CD14-positive monocyte (primary cell): ENCODE measurements around the gene RNF149. TPM values are rescaled to one million over a fixed set of nuclear protein-coding genes. Genes with fewer than 3 reads are reported as not detected.

Experiments
- DNase-seq, 3 donors: peaks; one replicate each; pipeline ENCODE4 v3.0.0-alpha.2; 2011 to 2022
- H2AFZ ChIP-seq: 2 replicates; pipeline ENCODE4 v1.6.0; 2012; ENCODE audit warnings: mild to moderate bottlenecking, low read depth, low read length, inconsistent platforms; ENCODE audit not compliant: insufficient read depth, poor library complexity, severe bottlenecking
- H3K27ac ChIP-seq, 2 donors: 1 replicate in 1 of 2; 2 replicates in 1 of 2; pipeline ENCODE4 v1.5.1; 2012 to 2013; ENCODE audit warnings: low read length in 2 of 2, control low read depth in 1 of 2, inconsistent platforms in 1 of 2, low read depth in 1 of 2, mild to moderate bottlenecking in 1 of 2
- H3K27me3 ChIP-seq, 2 donors: one replicate each; pipeline versions ENCODE4 v1.6.0 to v1.6.1; 2011 to 2013; ENCODE audit warnings: low read length in 2 of 2; ENCODE audit not compliant: control insufficient read depth in 2 of 2, insufficient read depth in 2 of 2
- H3K36me3 ChIP-seq, 2 donors: replicated peaks in 1 of 2; 1 replicate in 1 of 2; 2 replicates in 1 of 2; pipeline versions ENCODE4 v1.5.1 to v1.6.1; 2012 to 2013; ENCODE audit warnings: low read length in 2 of 2, control low read depth in 1 of 2, inconsistent platforms in 1 of 2, mild to moderate bottlenecking in 1 of 2; ENCODE audit not compliant: insufficient read depth in 2 of 2, control insufficient read depth in 1 of 2
- H3K4me1 ChIP-seq, 2 donors: 1 replicate in 1 of 2; 2 replicates in 1 of 2; pipeline versions ENCODE4 v1.5.1 to v1.6.1; 2012 to 2013; ENCODE audit warnings: low read length in 2 of 2, control low read depth in 1 of 2, inconsistent platforms in 1 of 2, mild to moderate bottlenecking in 1 of 2, moderate library complexity in 1 of 2; ENCODE audit not compliant: insufficient read depth in 2 of 2, control insufficient read depth in 1 of 2
- H3K4me2 ChIP-seq: replicated peaks from 2 replicates; pipeline ENCODE3; 2012; ENCODE audit warnings: low read length, moderate library complexity, mild to moderate bottlenecking; ENCODE audit not compliant: poor library complexity, severe bottlenecking; ENCODE audit errors: extremely low read depth
- H3K4me3 ChIP-seq, 3 experiments: fragments of 200-600 bp in 1 of 3; sonication (generic) in 1 of 3; replicated peaks in 1 of 3; 1 replicate in 2 of 3; 2 replicates in 1 of 3; pipeline ENCODE4 v1.5.1; 2011 to 2013; ENCODE audit warnings: low read length in 3 of 3, mild to moderate bottlenecking in 3 of 3, control low read depth in 2 of 3, low read depth in 2 of 3, inconsistent platforms in 1 of 3, moderate library complexity in 1 of 3
- H3K79me2 ChIP-seq: 2 replicates; pipeline ENCODE4 v1.6.0; 2012; ENCODE audit warnings: mild to moderate bottlenecking, control low read depth, inconsistent platforms, low read length, moderate library complexity; ENCODE audit not compliant: insufficient read depth
- H3K9ac ChIP-seq: 2 replicates; pipeline ENCODE4 v1.6.0; 2017; ENCODE audit warnings: low read length, mild to moderate bottlenecking; ENCODE audit not compliant: insufficient read depth, poor library complexity, severe bottlenecking
- H3K9me3 ChIP-seq, 2 donors: replicated peaks in 1 of 2; 1 replicate in 1 of 2; 2 replicates in 1 of 2; pipeline versions ENCODE4 v1.5.1 to v1.6.1; 2012 to 2013; ENCODE audit warnings: low read length in 2 of 2, control low read depth in 1 of 2; ENCODE audit not compliant: control insufficient read depth in 1 of 2, insufficient read depth in 1 of 2
- H4K20me1 ChIP-seq: 2 replicates; pipeline ENCODE4 v1.6.0; 2012; ENCODE audit warnings: mild to moderate bottlenecking, low read length, control low read depth, moderate library complexity; ENCODE audit not compliant: insufficient read depth
- H3K27ac Mint-ChIP-seq, 7 donors: one replicate each; pipeline ENCODE4 v1.8.0; 2020; ENCODE audit warnings: mild to moderate bottlenecking in 7 of 7, mixed read lengths in 7 of 7, moderate library complexity in 6 of 7, inconsistent platforms in 2 of 7
- H3K27me3 Mint-ChIP-seq, 3 donors: one replicate each; pipeline ENCODE4 v1.8.0; 2021 to 2022; ENCODE audit warnings: low read depth in 3 of 3, mild to moderate bottlenecking in 3 of 3, mixed read lengths in 3 of 3, moderate library complexity in 3 of 3, inconsistent platforms in 1 of 3
- H3K36me3 Mint-ChIP-seq, 2 donors: one replicate each; pipeline ENCODE4 v1.8.0; 2020; ENCODE audit warnings: mixed read lengths in 2 of 2, inconsistent platforms in 1 of 2, mild to moderate bottlenecking in 1 of 2
- H3K4me1 Mint-ChIP-seq: one replicate; pipeline ENCODE4 v1.8.0; 2020; ENCODE audit warnings: mild to moderate bottlenecking, mixed read lengths
- H3K4me3 Mint-ChIP-seq, 2 donors: one replicate each; pipeline ENCODE4 v1.8.0; 2020; ENCODE audit warnings: mild to moderate bottlenecking in 2 of 2, mixed read lengths in 2 of 2, moderate library complexity in 1 of 2
- H3K9me3 Mint-ChIP-seq, 7 donors: one replicate each; pipeline ENCODE4 v1.8.0; 2020 to 2022; ENCODE audit warnings: mixed read lengths in 7 of 7, mild to moderate bottlenecking in 6 of 7, moderate library complexity in 6 of 7, inconsistent platforms in 2 of 7
- CTCF ChIP-seq: fragments of 200-600 bp; IDR thresholded peaks from one replicate; pipeline ENCODE4 v1.8.0; 2022; ENCODE audit warnings: antibody characterized with exemption, mild to moderate bottlenecking
- WGBS: methylation state at CpG from one replicate; pipeline ENCODE4 v1.1.5; 2013; ENCODE audit warnings: missing lambda C conversion rate; ENCODE audit not compliant: insufficient coverage; 5-methylcytosine and 5-hydroxymethylcytosine counted together
- intact Hi-C, 2 donors: fragments of 100-400 bp; cut with micrococcal nuclease; formaldehyde crosslinking; loops; one replicate each; pipeline versions ENCODE4 v1.15.0 to v1.15.1; 2023
- polyA plus RNA-seq, 3 donors: library from polyadenylated mRNA; depleted of rRNA in 1 of 3; unstranded in 2 of 3; stranded (reverse) in 1 of 3; fragments of 300-500 nt in 2 of 3; fragments of >200 nt in 1 of 3; fragmentation: Illumina TruSeq in 2 of 3; gene quantifications; 1 replicate in 2 of 3; 2 replicates in 1 of 3; pipeline ENCODE4 v1.2.3, GENCODE V29; 2012 to 2021

The RNF149 gene
- polyA plus RNA-seq, 3 donors = 112 to 148 (median 141) TPM

GRCh38 chr2:101356521-101356920 is 48.0 kb upstream of the RNF149 start:
- Mint-ChIP-seq H3K36me3 (no peaks in the 10 kb centered on the region), H3K27me3 (peaks cover 0 to 3% (median 1%) of the 10 kb centered on the region in 3 donors), H3K4me3 (no peak overlapping the region), H3K4me1 (peaks cover 7% of the 10 kb centered on the region), H3K9me3 (peaks cover 0 to 2% (median 0%) of the 10 kb centered on the region in 7 donors), H3K27ac (no peak overlapping the region)
- no peak overlapping the region for H3K4me2 ChIP-seq
- no peaks in the 10 kb centered on the region for H3K9me3 ChIP-seq
- no peaks in the 10 kb centered on the region for H3K27me3 ChIP-seq
- peaks cover 6 to 9% of the 10 kb centered on the region in 2 donors for H3K4me1 ChIP-seq
- no peak overlapping the region for H3K9ac ChIP-seq
- H2AFZ ChIP-seq = no peak overlapping the region
- no peak overlapping the region for H3K4me3 ChIP-seq
- no peak for TF ChIP-seq CTCF
- no peaks in the 10 kb centered on the region for H3K79me2 ChIP-seq
- WGBS = 100% methylated on average over 1 of the region's 2 CpGs
- intact Hi-C loops = no loop called here
- H3K27ac ChIP-seq = no peak overlapping the region
- H3K36me3 ChIP-seq = no peaks in the 10 kb centered on the region
- no peaks in the 10 kb centered on the region for H4K20me1 ChIP-seq
- DNase-seq = no peak

GRCh38 chr2:101356055-101356454 is 47.6 kb upstream of the RNF149 start:
- Histone ChIP-seq H3K27ac (no peak overlapping the region), H3K79me2 (no peaks in the 10 kb centered on the region), H3K27me3 (no peaks in the 10 kb centered on the region), H3K9ac (no peak overlapping the region), H4K20me1 (no peaks in the 10 kb centered on the region), H3K4me3 (no peak overlapping the region), H2AFZ (no peak overlapping the region), H3K9me3 (no peaks in the 10 kb centered on the region), H3K4me1 (peaks cover under 1 to 4% of the 10 kb centered on the region in 2 donors), H3K4me2 (no peak overlapping the region), H3K36me3 (no peaks in the 10 kb centered on the region)
- peaks cover 0 to 3% (median 1%) of the 10 kb centered on the region in 3 donors for H3K27me3 Mint-ChIP-seq
- peaks cover 3% of the 10 kb centered on the region for H3K4me1 Mint-ChIP-seq
- H3K27ac Mint-ChIP-seq = no peak overlapping the region
- 95% methylated on average over 4 of the region's 6 CpGs for WGBS
- intact Hi-C loops = no loop called here
- no peak for TF ChIP-seq CTCF
- no peak overlapping the region for H3K4me3 Mint-ChIP-seq
- peaks cover 0 to 2% (median 0%) of the 10 kb centered on the region in 7 donors for H3K9me3 Mint-ChIP-seq
- no peak for DNase-seq
- H3K36me3 Mint-ChIP-seq = no peaks in the 10 kb centered on the region
